ENCODE data around the gene DCC. TPM values are rescaled to one million over a fixed set of nuclear protein-coding genes. Genes with fewer than 3 reads are reported as not detected.

DCC gene
- polyA plus RNA-seq, 1 of the 3 experiments (the other 2 are of a cell fraction) = 0.20 TPM

- no peak overlapping the region for H3K27ac ChIP-seq (ENCODE audit: low read depth in 2 of 2, low read length in 1 of 2)
- ChIA-PET CTCF (no interaction called here), POLR2A (no interaction called here)
- H3F3A ChIP-seq (replicated peaks; ENCODE audit: insufficient read depth) = no peaks in the 10 kb centered on the region
- no peaks in the 10 kb centered on the region for H4K20me1 ChIP-seq (ENCODE audit: insufficient read depth)
- H3K27me3 ChIP-seq (ENCODE audit: insufficient read depth) = no peaks in the 10 kb centered on the region
- no peak for TF ChIP-seq USF2 (IDR thresholded peaks at IDR 0.05; ENCODE audit: borderline replicate concordance, low read depth, low read length)
- H3K4me2 ChIP-seq = no peak overlapping the region
- no peaks in the 10 kb centered on the region for H3K4me1 ChIP-seq (ENCODE audit: control insufficient read depth in 1 of 2, insufficient read depth in 2 of 2, low read depth in 1 of 2, low read length in 1 of 2)
- no peak overlapping the region for H3K9ac ChIP-seq
- no peaks in the 10 kb centered on the region for H3K36me3 ChIP-seq (replicated peaks in 1 of 2; ENCODE audit: control insufficient read depth in 1 of 2, insufficient read depth in 2 of 2, low read length in 1 of 2)
- DNase-seq = no peak
- H3K79me2 ChIP-seq (ENCODE audit: insufficient read depth) = no peaks in the 10 kb centered on the region
- no peaks in the 10 kb centered on the region for H3K9me3 ChIP-seq
- H3K4me3 ChIP-seq (ENCODE audit: low read depth in 2 of 2, low read length in 1 of 2) = no peak overlapping the region
- no peaks in the 10 kb centered on the region for H3K9me2 ChIP-seq
- H2AFZ ChIP-seq (ENCODE audit: low read depth) = no peak overlapping the region
- 23% methylated on average over 2 of the region's 2 CpGs for WGBS (ENCODE audit: low lambda C conversion rate)
These were observed 1220.5 kb downstream of the DCC start for GRCh38 chr18:53560546-53560945.

DNA sequence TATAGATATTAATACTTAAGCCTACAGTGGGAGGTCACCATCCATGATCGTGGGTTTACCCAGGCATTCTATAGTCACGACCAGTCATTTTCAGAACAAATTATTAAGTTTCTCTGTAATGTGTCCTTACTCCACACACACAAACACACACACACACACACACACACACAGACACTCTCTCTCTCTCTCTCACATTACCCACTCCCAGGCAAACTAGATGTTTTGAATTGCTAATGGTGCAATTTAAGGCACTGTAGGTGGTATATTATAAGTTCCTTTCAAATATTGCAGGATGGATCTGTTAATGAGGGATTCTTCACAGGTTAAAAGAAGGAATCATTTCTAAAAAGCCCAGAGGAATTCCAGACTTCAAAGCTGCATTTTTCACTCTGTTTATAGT lies 1226.6 kb downstream of the DCC start:
- Histone ChIP-seq H3F3A (replicated peaks; ENCODE audit: insufficient read depth) (no peaks in the 10 kb centered on the region), H3K27me3 (ENCODE audit: insufficient read depth) (no peaks in the 10 kb centered on the region), H3K36me3 (replicated peaks in 1 of 2; ENCODE audit: control insufficient read depth in 1 of 2, insufficient read depth in 2 of 2, low read length in 1 of 2) (no peaks in the 10 kb centered on the region), H4K20me1 (ENCODE audit: insufficient read depth) (no peaks in the 10 kb centered on the region), H3K4me3 (ENCODE audit: low read depth in 2 of 2, low read length in 1 of 2) (no peak overlapping the region), H3K79me2 (ENCODE audit: insufficient read depth) (no peaks in the 10 kb centered on the region), H2AFZ (ENCODE audit: low read depth) (no peak overlapping the region), H3K27ac (ENCODE audit: low read depth in 2 of 2, low read length in 1 of 2) (no peak overlapping the region), H3K9me3 (no peaks in the 10 kb centered on the region), H3K9me2 (no peaks in the 10 kb centered on the region), H3K9ac (no peak overlapping the region), H3K4me2 (no peak overlapping the region), H3K4me1 (ENCODE audit: control insufficient read depth in 1 of 2, insufficient read depth in 2 of 2, low read depth in 1 of 2, low read length in 1 of 2) (no peaks in the 10 kb centered on the region)
- TF ChIP-seq YY1 (IDR thresholded peaks at IDR 0.05; ENCODE audit: low read depth) (no peak), RAD21 (IDR thresholded peaks at IDR 0.05; ENCODE audit: low read length) (no peak), USF2 (IDR thresholded peaks at IDR 0.05; ENCODE audit: borderline replicate concordance, low read depth, low read length) (no peak), JUND (IDR thresholded peaks at IDR 0.05) (no peak), EZH2phosphoT487 (IDR thresholded peaks at IDR 0.05; ENCODE audit: borderline replicate concordance, low read depth) (no peak), FOSL2 (IDR thresholded peaks at IDR 0.05; ENCODE audit: borderline replicate concordance, low read depth) (no peak), TCF12 (IDR thresholded peaks at IDR 0.05) (no peak), GATA2 (CRISPR knock-in tag; IDR thresholded peaks at IDR 0.05) (no peak), TEAD4 (IDR thresholded peaks at IDR 0.05; ENCODE audit: borderline replicate concordance, insufficient read depth) (no peak), TAF1 (IDR thresholded peaks at IDR 0.05; ENCODE audit: borderline replicate concordance, low read depth, low read length) (no peak), FOXJ3 (CRISPR knock-in tag; IDR thresholded peaks at IDR 0.05) (no peak), RXRA (IDR thresholded peaks at IDR 0.05; ENCODE audit: borderline replicate concordance, low read depth) (no peak), NFIC (IDR thresholded peaks at IDR 0.05; ENCODE audit: borderline replicate concordance) (no peak), EP300 (IDR thresholded peaks at IDR 0.05; ENCODE audit: borderline replicate concordance in 1 of 2, low read depth in 1 of 2, low read length in 1 of 2) (no peak), NRF1 (IDR thresholded peaks at IDR 0.05; ENCODE audit: low read depth, low read length) (no peak), FOXM1 (IDR thresholded peaks at IDR 0.05; ENCODE audit: low read depth) (no peak), RCOR1 (IDR thresholded peaks at IDR 0.05; ENCODE audit: low read length) (no peak)
- TF ChIP-seq, protein P1, sequence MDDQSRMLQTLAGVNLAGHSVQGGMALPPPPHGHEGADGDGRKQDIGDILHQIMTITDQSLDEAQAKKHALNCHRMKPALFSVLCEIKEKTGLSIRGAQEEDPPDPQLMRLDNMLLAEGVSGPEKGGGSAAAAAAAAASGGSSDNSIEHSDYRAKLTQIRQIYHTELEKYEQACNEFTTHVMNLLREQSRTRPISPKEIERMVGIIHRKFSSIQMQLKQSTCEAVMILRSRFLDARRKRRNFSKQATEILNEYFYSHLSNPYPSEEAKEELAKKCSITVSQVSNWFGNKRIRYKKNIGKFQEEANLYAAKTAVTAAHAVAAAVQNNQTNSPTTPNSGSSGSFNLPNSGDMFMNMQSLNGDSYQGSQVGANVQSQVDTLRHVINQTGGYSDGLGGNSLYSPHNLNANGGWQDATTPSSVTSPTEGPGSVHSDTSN (IDR thresholded peaks at IDR 0.05) = no peak
- TF ChIP-seq, protein P2, sequence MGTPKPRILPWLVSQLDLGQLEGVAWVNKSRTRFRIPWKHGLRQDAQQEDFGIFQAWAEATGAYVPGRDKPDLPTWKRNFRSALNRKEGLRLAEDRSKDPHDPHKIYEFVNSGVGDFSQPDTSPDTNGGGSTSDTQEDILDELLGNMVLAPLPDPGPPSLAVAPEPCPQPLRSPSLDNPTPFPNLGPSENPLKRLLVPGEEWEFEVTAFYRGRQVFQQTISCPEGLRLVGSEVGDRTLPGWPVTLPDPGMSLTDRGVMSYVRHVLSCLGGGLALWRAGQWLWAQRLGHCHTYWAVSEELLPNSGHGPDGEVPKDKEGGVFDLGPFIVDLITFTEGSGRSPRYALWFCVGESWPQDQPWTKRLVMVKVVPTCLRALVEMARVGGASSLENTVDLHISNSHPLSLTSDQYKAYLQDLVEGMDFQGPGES (IDR thresholded peaks at IDR 0.05; ENCODE audit: low read depth, low read length) = no peak
- TF ChIP-seq, protein P3, sequence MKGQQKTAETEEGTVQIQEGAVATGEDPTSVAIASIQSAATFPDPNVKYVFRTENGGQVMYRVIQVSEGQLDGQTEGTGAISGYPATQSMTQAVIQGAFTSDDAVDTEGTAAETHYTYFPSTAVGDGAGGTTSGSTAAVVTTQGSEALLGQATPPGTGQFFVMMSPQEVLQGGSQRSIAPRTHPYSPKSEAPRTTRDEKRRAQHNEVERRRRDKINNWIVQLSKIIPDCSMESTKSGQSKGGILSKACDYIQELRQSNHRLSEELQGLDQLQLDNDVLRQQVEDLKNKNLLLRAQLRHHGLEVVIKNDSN (IDR thresholded peaks at IDR 0.05; ENCODE audit: borderline replicate concordance, low read depth) = no peak
- WGBS (ENCODE audit: low lambda C conversion rate) = 56% methylated on average over 2 of the region's 2 CpGs
- DNase-seq = no peak
- ChIA-PET POLR2A (no interaction called here), CTCF (interaction anchor here (1.0 to 3.8 kb wide), 7 partner anchors 10 to 561 kb away, joined by 3 to 36 read pairs (median 6); no protein-coding TSS in a partner anchor)
